K562 (cell line): ENCODE results near the gene IPO5. TPM values are rescaled to one million over a fixed set of nuclear protein-coding genes. Genes with fewer than 3 reads are reported as not detected.

Source experiments
- ATAC-seq: fragments of 200-7000 bp; cut with Tn5 transposase; 3 replicates; pipeline ENCODE4 v1.9.1; 2020; ENCODE audit warnings: moderate library complexity
- BruUV-seq: library from RNA; stranded (reverse); fragments of 400-500 nt; replicated peaks from 2 replicates; lab custom pipeline; 2021; lab: Mats Ljungman, UMichigan
- CTCF ChIA-PET: fragments of 300-600 bp; formaldehyde crosslinking; extraction: SDS; loops from one replicate; lab custom pipeline; 2021; ENCODE audit warnings: low intra/inter-chr PET ratio; lab: Yijun Ruan, JAX
- POLR2A ChIA-PET: fragments of 300-600, 350-650 bp; sonication (Branson Sonifier 250); formaldehyde crosslinking; extraction: SDS; loops from one replicate; lab custom pipeline; 2021; ENCODE audit warnings: antibody characterized with exemption, inconsistent platforms; lab: Yijun Ruan, JAX
- DNase-seq, 4 experiments: peaks; one replicate each; pipeline versions ENCODE4 v3.0.0 to v3.0.0-alpha.2; 2011 to 2018; ENCODE audit warnings: low spot score in 3 of 4, mixed read lengths in 3 of 4; ENCODE audit errors: extremely low read depth in 1 of 4
- FAIRE-seq: peaks from 2 replicates; lab custom pipeline; 2011; peaks lifted over from hg19 to GRCh38; lab: Jason Lieb, UNC
- H2AFZ ChIP-seq: 2 replicates; pipeline ENCODE4 v1.6.0; 2011; ENCODE audit warnings: low read depth, low read length, control low read depth, inconsistent platforms
- H3K27ac ChIP-seq: fragments of 200-600 bp; 3 replicates; pipeline ENCODE4 v1.8.0; 2011; ENCODE audit warnings: low read depth, mild to moderate bottlenecking, control low read depth, inconsistent platforms, low read length, moderate library complexity, mixed read lengths; ENCODE audit errors: extremely low read depth
- H3K27me3 ChIP-seq, 2 experiments: fragments of 300-600 bp in 1 of 2; 2 replicates in 1 of 2; 3 replicates in 1 of 2; pipeline versions ENCODE4 v1.6.0 to v1.8.0; 2011; ENCODE audit warnings: inconsistent platforms in 2 of 2, low read length in 2 of 2, mild to moderate bottlenecking in 1 of 2, mixed read lengths in 1 of 2, moderate library complexity in 1 of 2; ENCODE audit not compliant: control insufficient read depth in 2 of 2, insufficient read depth in 2 of 2
- H3K36me3 ChIP-seq: fragments of 300-600 bp; 3 replicates; pipeline ENCODE4 v1.8.0; 2011; ENCODE audit warnings: mild to moderate bottlenecking, low read length, inconsistent platforms; ENCODE audit not compliant: control insufficient read depth, insufficient read depth
- H3K4me1 ChIP-seq, 2 experiments: fragments of 200-600 bp in 1 of 2; replicated peaks in 1 of 2; 2 replicates in 1 of 2; 3 replicates in 1 of 2; pipeline versions ENCODE4 v1.5.1 to v1.8.0; 2011; ENCODE audit warnings: inconsistent platforms in 2 of 2, low read length in 2 of 2, mild to moderate bottlenecking in 1 of 2, mixed read lengths in 1 of 2, moderate library complexity in 1 of 2; ENCODE audit not compliant: control insufficient read depth in 2 of 2, insufficient read depth in 2 of 2
- H3K4me2 ChIP-seq: 2 replicates; pipeline ENCODE4 v1.6.1; 2011; ENCODE audit warnings: low read length, control low read depth, inconsistent platforms, mixed read lengths; ENCODE audit not compliant: insufficient read depth
- H3K4me3 ChIP-seq: fragments of 200-600 bp; sonication (generic), shearing (Covaris generic); 2 replicates; pipeline ENCODE4 v1.5.1; 2016; ENCODE audit warnings: control low read depth, inconsistent platforms
- H3K79me2 ChIP-seq: fragments of 200-600 bp; 3 replicates; pipeline ENCODE4 v1.8.0; 2011; ENCODE audit warnings: low read length, inconsistent platforms; ENCODE audit not compliant: control insufficient read depth, insufficient read depth
- H3K9ac ChIP-seq, 2 experiments: 2 replicates each; pipeline versions ENCODE4 v1.6.0 to v1.6.1; 2011; ENCODE audit warnings: low read depth in 2 of 2, low read length in 2 of 2, control low read depth in 1 of 2, inconsistent platforms in 1 of 2, mild to moderate bottlenecking in 1 of 2, mixed read lengths in 1 of 2; ENCODE audit not compliant: insufficient read depth in 1 of 2
- H3K9me1 ChIP-seq: one replicate; pipeline ENCODE4 v1.6.0; 2011; ENCODE audit warnings: inconsistent platforms, mild to moderate bottlenecking, low read length, moderate library complexity; ENCODE audit not compliant: control insufficient read depth, insufficient read depth
- H3K9me3 ChIP-seq: replicated peaks from 2 replicates; pipeline ENCODE4 v1.5.1; 2011; ENCODE audit warnings: low read depth, low read length, inconsistent platforms; ENCODE audit not compliant: control insufficient read depth, insufficient read depth
- H4K20me1 ChIP-seq: replicated peaks from 2 replicates; pipeline ENCODE4 v1.6.1; 2011; ENCODE audit warnings: low read length, inconsistent platforms, mixed read lengths; ENCODE audit not compliant: control insufficient read depth, insufficient read depth
- ATF2 ChIP-seq: sonication (generic); formaldehyde crosslinking; IDR thresholded peaks from 2 replicates; pipeline ENCODE4 v1.8.1; 2022; ENCODE audit warnings: missing genetic modification reagents
- BRF1 ChIP-seq: IDR thresholded peaks from 3 replicates; pipeline ENCODE4 v1.6.1; 2011; ENCODE audit warnings: borderline replicate concordance, mild to moderate bottlenecking; ENCODE audit not compliant: insufficient read length; ENCODE audit errors: extremely low read depth
- ESRRB ChIP-seq: fragments of 250-450 bp; sonication (Bioruptor Pico); IDR thresholded peaks from 2 replicates; pipeline ENCODE4 v1.5.0; 2020; ENCODE audit warnings: mild to moderate bottlenecking, moderate library complexity, borderline replicate concordance
- ETS2 ChIP-seq: IDR thresholded peaks from 2 replicates; pipeline ENCODE4 v1.6.1; 2016; ENCODE audit warnings: borderline replicate concordance, missing genetic modification characterization, mild to moderate bottlenecking, moderate library complexity, missing compliant biosample characterization; ENCODE audit not compliant: poor library complexity, severe bottlenecking
- HNRNPLL ChIP-seq: fragments of 200-400 bp; formaldehyde crosslinking; IDR thresholded peaks from 2 replicates; pipeline ENCODE4 v1.6.1; 2017; ENCODE audit warnings: low read length, low read depth, mild to moderate bottlenecking; ENCODE audit not compliant: poor library complexity, severe bottlenecking
- KLF13 ChIP-seq: fragments of 450-650 bp; IDR thresholded peaks from 2 replicates; pipeline ENCODE4 v1.6.1; 2016; ENCODE audit warnings: missing genetic modification characterization, low read depth, mild to moderate bottlenecking, missing compliant biosample characterization, moderate library complexity, borderline replicate concordance
- POLR2G ChIP-seq: fragments of 200-400 bp; formaldehyde crosslinking; IDR thresholded peaks from 2 replicates; pipeline ENCODE4 v1.6.1; 2017; ENCODE audit warnings: low read depth, mild to moderate bottlenecking, antibody characterized with exemption, low read length, moderate library complexity
- RNF219 ChIP-seq: fragments of 250-450 bp; sonication (Bioruptor Pico); IDR thresholded peaks from 2 replicates; pipeline ENCODE4 v1.5.0; 2022; ENCODE audit warnings: mild to moderate bottlenecking
- SLC30A9 ChIP-seq: fragments of 250-450 bp; sonication (Bioruptor Pico); IDR thresholded peaks from 2 replicates; pipeline ENCODE4 v1.8.0; 2022; ENCODE audit warnings: mild to moderate bottlenecking, moderate library complexity
- THRB ChIP-seq: fragments of 450-650 bp; formaldehyde crosslinking; conservative IDR thresholded peaks from 2 replicates; pipeline ENCODE4 v1.4.0; 2022; ENCODE audit warnings: mild to moderate bottlenecking, missing genetic modification characterization
- YY1 ChIP-seq, 3 experiments: IDR thresholded peaks; 2 replicates each; pipeline ENCODE4 v1.6.1; 2011; ENCODE audit warnings: low read length in 2 of 3, mild to moderate bottlenecking in 2 of 3, moderate library complexity in 2 of 3, borderline replicate concordance in 1 of 3, control low read depth in 1 of 3, low read depth in 1 of 3; ENCODE audit not compliant: insufficient read depth in 3 of 3, insufficient replicate concordance in 2 of 3, control insufficient read depth in 1 of 3, insufficient read length in 1 of 3; ENCODE audit errors: extremely low read depth in 1 of 3
- ZBTB8A ChIP-seq: fragments of 450-650 bp; IDR thresholded peaks from 2 replicates; pipeline ENCODE4 v1.6.1; 2018; ENCODE audit warnings: mild to moderate bottlenecking, moderate library complexity; ENCODE audit not compliant: partially characterized antibody
- ZNF280B ChIP-seq: fragments of 250-450 bp; sonication (Bioruptor Pico); IDR thresholded peaks from 2 replicates; pipeline ENCODE4 v1.5.1; 2021; ENCODE audit warnings: mild to moderate bottlenecking
- ZNF41 ChIP-seq: fragments of 250-450 bp; sonication (Bioruptor Pico); conservative IDR thresholded peaks from 2 replicates; pipeline ENCODE4 v1.4.0; 2020; ENCODE audit warnings: mild to moderate bottlenecking
- ZNF57 ChIP-seq: fragments of 450-650 bp; formaldehyde crosslinking; IDR thresholded peaks from 2 replicates; pipeline ENCODE4 v1.4.0; 2020; ENCODE audit warnings: mild to moderate bottlenecking, moderate library complexity
- WGBS: fragments of 100-300 bp; shearing (Covaris generic); methylation state at CpG from one replicate; pipeline ENCODE4 v1.1.6; 2016; ENCODE audit warnings: low coverage, mixed read lengths; ENCODE audit not compliant: insufficient coverage; ENCODE audit errors: missing lambda C conversion rate; 5-methylcytosine and 5-hydroxymethylcytosine counted together
- in situ Hi-C: fragments of 300-500 bp; cut with MboI; formaldehyde crosslinking; loops from 4 replicates; pipeline ENCODE4 v1.15.0; 2018; ENCODE audit warnings: inconsistent platforms, mixed read lengths
- intact Hi-C: fragments of 100-400 bp; cut with micrococcal nuclease; formaldehyde crosslinking; loops from 2 replicates; pipeline ENCODE4 v1.14.2; 2022
- polyA plus RNA-seq, 8 experiments: library from polyadenylated mRNA; depleted of rRNA in 4 of 8; stranded (reverse) in 5 of 8; unstranded in 3 of 8; fragments of >200 nt; fragmentation: Nextera tagmentation in 2 of 8; fragmentation: Illumina TruSeq in 1 of 8; extraction: Ambion mirVana in 2 of 8; extraction: Trizol in 1 of 8; gene quantifications; 2 replicates each; pipeline versions ENCODE4 v1.2.1 to v1.2.3, GENCODE V29; 2011 to 2014; ENCODE audit warnings: inconsistent platforms in 1 of 8, missing spikeins in 1 of 8
- total RNA-seq, 7 experiments: library from RNA; depleted of rRNA in 6 of 7; stranded (reverse); fragments of >200 nt in 6 of 7; fragmentation: Illumina TruSeq in 2 of 7; extraction: Trizol in 2 of 7; gene quantifications; 2 replicates each; pipeline versions ENCODE4 v1.2.1 to v1.2.3, GENCODE V29; 2011 to 2021; ENCODE audit warnings: low replicate concordance in 1 of 7

IPO5 gene
- total and polyA plus RNA-seq, 9 of the 15 experiments (the other 6 are each of a cell fraction or from before 2014, with no cell fraction given), result 45.8 to 206 (median 134) TPM

GRCh38 chr13:97912139-97912535 lies 41.3 kb upstream of the IPO5 start:
- DNase-seq, result no peak
- in situ Hi-C loops (no loop called here), intact Hi-C loops (no loop called here)
- ChIA-PET POLR2A (interaction anchor here (0.9 to 1.2 kb wide), 2 partner anchors 55 to 56 kb away, joined by 4 read pairs; no protein-coding TSS in a partner anchor), CTCF (interaction anchor here (0.7 to 2.5 kb wide), 3 partner anchors 56 to 156 kb away, joined by 3 to 17 read pairs (median 5); no protein-coding TSS in a partner anchor)
- no peak overlapping the region for H2AFZ ChIP-seq
- no peak overlapping the region for H3K27ac ChIP-seq
- no peak overlapping the region for H3K4me3 ChIP-seq
- WGBS, result 1% methylated on average over 6 of the region's 6 CpGs
- BruUV-seq, result no TSS peak
- TF ChIP-seq ZNF41 (no peak), ZNF280B (no peak), ETS2 (tag) (no peak), HNRNPLL (no peak), KLF13 (no peak), RNF219 (no peak), POLR2G (no peak), ZBTB8A (no peak), YY1 (IDR thresholded peaks at IDR 0.05; ENCODE audit: borderline replicate concordance in 1 of 3, control insufficient read depth in 1 of 3, extremely low read depth in 1 of 3, insufficient read depth in 3 of 3, insufficient read length in 1 of 3, insufficient replicate concordance in 2 of 3, low read depth in 1 of 3, low read length in 2 of 3) (no peak), ZNF57 (CRISPR knock-in tag) (no peak), SLC30A9 (CRISPR knock-in tag) (no peak), ESRRB (no peak), THRB (CRISPR knock-in tag) (no peak), BRF1 (no peak), ATF2 (CRISPR knock-in tag) (no peak)
- no peaks in the 10 kb centered on the region for H3K79me2 ChIP-seq
- no peak overlapping the region for H3K9ac ChIP-seq
- H3K4me1 ChIP-seq, result no peaks in the 10 kb centered on the region
- H3K4me2 ChIP-seq, result no peak overlapping the region
- H3K27me3 ChIP-seq, result no peaks in the 10 kb centered on the region
- H4K20me1 ChIP-seq, result no peaks in the 10 kb centered on the region
- H3K9me3 ChIP-seq, result no peaks in the 10 kb centered on the region
- no peak for FAIRE-seq
- H3K9me1 ChIP-seq, result no peaks in the 10 kb centered on the region
- no peaks in the 10 kb centered on the region for H3K36me3 ChIP-seq
- ATAC-seq, result no peak
